B cell (primary cell): ENCODE data around the gene DDX50. TPM values are rescaled to one million over a fixed set of nuclear protein-coding genes. Genes with fewer than 3 reads are reported as not detected.

Source experiments
- ATAC-seq: fragments of 200-7000 bp; cut with Tn5 transposase; one replicate; pipeline ENCODE4 v1.10.0; 2021; ENCODE audit warnings: low read depth, mild to moderate bottlenecking, moderate number of reproducible peaks, moderate library complexity
- CTCF ChIA-PET: fragments of 350-600 bp; sonication (Branson Sonifier 250); formaldehyde crosslinking; loops from one replicate; lab custom pipeline; 2021; ENCODE audit warnings: antibody characterized with exemption, inconsistent platforms; lab: Charles Lee
- POLR2A ChIA-PET: fragments of 350-600 bp; sonication (Branson Sonifier 250); formaldehyde crosslinking; loops from one replicate; lab custom pipeline; 2021; ENCODE audit warnings: antibody characterized with exemption; lab: Charles Lee
- DNase-seq: peaks from one replicate; pipeline ENCODE4 v3.0.0; 2013
- H2AFZ ChIP-seq: 2 replicates; pipeline ENCODE4 v1.6.1; 2012; ENCODE audit warnings: mild to moderate bottlenecking, low read depth, low read length; ENCODE audit not compliant: insufficient read depth, poor library complexity, severe bottlenecking
- H3K27ac ChIP-seq, 2 donors: 1 replicate in 1 of 2; 2 replicates in 1 of 2; pipeline ENCODE4 v1.5.1; 2012 to 2013; ENCODE audit warnings: low read length in 2 of 2, mild to moderate bottlenecking in 2 of 2, moderate library complexity in 1 of 2
- H3K27me3 ChIP-seq, 4 experiments: fragments of 200-600 bp in 1 of 4; sonication (generic) in 1 of 4; replicated peaks in 1 of 4; 1 replicate in 2 of 4; 2 replicates in 2 of 4; pipeline versions ENCODE4 v1.6.1 to v1.7.0; 2013 to 2016; ENCODE audit warnings: low read length in 3 of 4, mild to moderate bottlenecking in 2 of 4, mixed read lengths in 1 of 4, moderate library complexity in 1 of 4; ENCODE audit not compliant: insufficient read depth in 4 of 4, control insufficient read depth in 3 of 4; ENCODE audit errors: control extremely low read depth in 1 of 4
- H3K36me3 ChIP-seq, 2 experiments: replicated peaks in 1 of 2; 1 replicate in 1 of 2; 2 replicates in 1 of 2; pipeline versions ENCODE4 v1.6.1 to v1.7.1; 2013; ENCODE audit warnings: low read length in 1 of 2; ENCODE audit not compliant: insufficient read depth in 2 of 2, control insufficient read depth in 1 of 2; ENCODE audit errors: control extremely low read depth in 1 of 2, extremely low read depth in 1 of 2
- H3K4me1 ChIP-seq, 2 donors: fragments of 200-600 bp in 1 of 2; sonication (generic) in 1 of 2; 1 replicate in 1 of 2; 2 replicates in 1 of 2; pipeline versions ENCODE4 v1.5.1 to v1.6.1; 2013 to 2017; ENCODE audit warnings: low read length in 2 of 2; ENCODE audit not compliant: control insufficient read depth in 2 of 2, insufficient read depth in 2 of 2
- H3K4me2 ChIP-seq: replicated peaks from 2 replicates; pipeline ENCODE3; 2012; ENCODE audit warnings: mild to moderate bottlenecking, low read depth, low read length; ENCODE audit not compliant: poor library complexity, severe bottlenecking
- H3K4me3 ChIP-seq, 5 experiments: fragments of 200-600 bp in 1 of 5; sonication (generic) in 1 of 5; 1 replicate in 3 of 5; 2 replicates in 2 of 5; pipeline versions ENCODE4 v1.5.1 to v1.7.0; 2011 to 2016; ENCODE audit warnings: low read length in 4 of 5, mild to moderate bottlenecking in 4 of 5, low read depth in 2 of 5, control low read depth in 1 of 5, moderate library complexity in 1 of 5; ENCODE audit not compliant: insufficient read depth in 1 of 5; ENCODE audit errors: control extremely low read depth in 1 of 5, extremely low read depth in 1 of 5
- H3K79me2 ChIP-seq: fragments of 200-600 bp; sonication (generic); one replicate; pipeline ENCODE4 v1.6.0; 2016; ENCODE audit warnings: low read length; ENCODE audit not compliant: control insufficient read depth, insufficient read depth
- H3K9ac ChIP-seq: fragments of 200-600 bp; sonication (generic); 2 replicates; pipeline ENCODE4 v1.6.1; 2017; ENCODE audit warnings: mild to moderate bottlenecking, low read length, moderate library complexity
- H3K9me3 ChIP-seq, 3 donors: one replicate each; pipeline versions ENCODE4 v1.6.1 to v1.7.1; 2013; ENCODE audit warnings: low read length in 2 of 3; ENCODE audit not compliant: control insufficient read depth in 2 of 3, insufficient read depth in 1 of 3; ENCODE audit errors: control extremely low read depth in 1 of 3
- H4K20me1 ChIP-seq: 2 replicates; pipeline ENCODE4 v1.6.0; 2012; ENCODE audit warnings: mild to moderate bottlenecking, low read length; ENCODE audit not compliant: insufficient read depth, control insufficient read depth, poor library complexity, severe bottlenecking
- H3K27ac Mint-ChIP-seq: one replicate; pipeline ENCODE4 v1.8.0; 2021; ENCODE audit warnings: mixed read lengths
- H3K27me3 Mint-ChIP-seq: one replicate; pipeline ENCODE4 v1.8.0; 2021; ENCODE audit warnings: mixed read lengths
- H3K4me1 Mint-ChIP-seq: one replicate; pipeline ENCODE4 v1.8.0; 2021; ENCODE audit warnings: mixed read lengths
- H3K4me3 Mint-ChIP-seq: one replicate; pipeline ENCODE4 v1.8.0; 2021; ENCODE audit warnings: mixed read lengths
- H3K9me3 Mint-ChIP-seq: one replicate; pipeline ENCODE4 v1.8.0; 2022; ENCODE audit warnings: mixed read lengths; ENCODE audit not compliant: insufficient read depth
- CTCF ChIP-seq: fragments of 200-600 bp; IDR thresholded peaks from one replicate; pipeline ENCODE4 v1.8.0; 2022; ENCODE audit warnings: antibody characterized with exemption, mild to moderate bottlenecking
- EZH2 ChIP-seq: IDR thresholded peaks from 2 replicates; pipeline ENCODE4 v1.6.1; 2012; ENCODE audit warnings: borderline replicate concordance, low read depth, mild to moderate bottlenecking, moderate library complexity, low read length; ENCODE audit not compliant: insufficient read depth, poor library complexity, severe bottlenecking
- WGBS: methylation state at CpG from one replicate; pipeline ENCODE4 v1.1.5; 2013; ENCODE audit warnings: missing lambda C conversion rate; ENCODE audit not compliant: insufficient coverage; 5-methylcytosine and 5-hydroxymethylcytosine counted together
- intact Hi-C: fragments of 100-400 bp; cut with micrococcal nuclease; formaldehyde crosslinking; loops from one replicate; pipeline ENCODE4 v1.10.0; 2022
- polyA plus RNA-seq: library from polyadenylated mRNA; depleted of rRNA; stranded (reverse); fragments of >200 nt; gene quantifications from 2 replicates; pipeline ENCODE4 v1.2.3, GENCODE V29; 2012
- total RNA-seq, 2 donors: library from RNA; stranded (reverse); fragments of 120-200 nt in 1 of 2; gene quantifications; 1 replicate in 1 of 2; 2 replicates in 1 of 2; pipeline versions ENCODE4 v1.2.3 to v1.2.4, GENCODE V29; 2013 to 2022

The DDX50 gene
- total and polyA plus RNA-seq, 2 donors (not counting 1 experiment from before 2014, with no cell fraction given): 15.6 to 39.3 TPM

DNA sequence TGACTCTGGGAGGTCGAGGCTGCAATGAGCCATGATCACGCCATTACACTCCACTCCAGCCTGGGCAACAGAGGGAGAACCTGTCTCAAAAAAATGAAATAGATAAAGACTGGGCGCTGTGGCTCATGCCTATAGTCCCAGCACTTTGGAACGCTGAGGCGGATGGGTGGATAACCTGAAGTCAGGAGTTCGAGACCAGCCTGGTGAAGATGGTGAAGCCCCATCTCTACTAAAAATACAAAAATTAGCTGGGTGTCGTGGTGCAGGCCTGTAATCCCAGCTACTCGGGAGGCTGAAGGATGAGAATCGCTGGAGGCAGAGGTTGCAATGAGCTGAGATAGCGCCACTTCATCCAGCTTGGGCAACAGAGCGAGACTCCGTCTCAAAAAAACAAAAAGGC lies 53.8 kb downstream of the DDX50 start:
- Histone ChIP-seq H3K4me1 (peaks cover 7 to 32% of the 10 kb centered on the region in 2 donors), H3K9me3 (no peaks in the 10 kb centered on the region), H3K4me3 (no peak overlapping the region), H3K4me2 (peak overlapping the region; percentile 87), H3K27ac (peak overlapping the region in 1 of 2 donors; percentile 99), H3K79me2 (peaks cover 44% of the 10 kb centered on the region), H2AFZ (no peak overlapping the region), H3K36me3 (peaks cover 2 to 13% of the 10 kb centered on the region in 2 experiments), H4K20me1 (peaks cover 10% of the 10 kb centered on the region), H3K27me3 (no peaks in the 10 kb centered on the region), H3K9ac (no peak overlapping the region)
- TF ChIP-seq EZH2 (no peak), CTCF (no peak)
- DNase-seq (no peak), ATAC-seq (no peak)
- Mint-ChIP-seq H3K4me1 (peaks cover 31% of the 10 kb centered on the region), H3K9me3 (no peaks in the 10 kb centered on the region), H3K27ac (no peak overlapping the region), H3K27me3 (no peaks in the 10 kb centered on the region), H3K4me3 (peak overlapping the region; percentile 37)
- CTCF ChIA-PET: interaction anchor here (0.7 to 3.1 kb wide), 9 partner anchors 13 to 172 kb away, joined by 3 to 47 read pairs (median 4); no protein-coding TSS in a partner anchor
- POLR2A ChIA-PET: no interaction called here
- intact Hi-C loops: loop anchor here (1.0 to 10.0 kb wide), 5 partner anchors 134 to 878 kb away; partner anchors contain the start of genes HERC4 and RUFY2
- WGBS: 93% methylated on average over 6 of the region's 12 CpGs

- Mint-ChIP-seq H3K27ac (peak overlapping the region; percentile 95), H3K4me3 (peak overlapping the region; percentile 94), H3K9me3 (no peaks in the 10 kb centered on the region), H3K27me3 (no peaks in the 10 kb centered on the region), H3K4me1 (peaks cover 34% of the 10 kb centered on the region)
- Histone ChIP-seq H4K20me1 (peaks cover 15% of the 10 kb centered on the region), H3K79me2 (peaks cover 48% of the 10 kb centered on the region), H3K36me3 (peaks cover 0 to 12% of the 10 kb centered on the region in 2 experiments), H3K4me1 (peaks cover 7 to 32% of the 10 kb centered on the region in 2 donors), H3K4me2 (peak overlapping the region; percentile 87), H3K27ac (peak overlapping the region; percentile 97 to 99), H3K9me3 (no peaks in the 10 kb centered on the region), H3K27me3 (no peaks in the 10 kb centered on the region), H3K9ac (peak overlapping the region; percentile 99), H2AFZ (peak overlapping the region; percentile 90), H3K4me3 (peak overlapping the region; percentile 92 to 99 (median 95))
- ChIA-PET CTCF (interaction anchor here (0.6 to 3.1 kb wide), 13 partner anchors 13 to 452 kb away, joined by 3 to 47 read pairs (median 3); no protein-coding TSS in a partner anchor), POLR2A (interaction anchor here (1.0 to 3.1 kb wide), 3 partner anchors 55 to 624 kb away, joined by 3 to 11 read pairs (median 7); partner anchors contain the start of genes DDX50 and HNRNPH3)
- ATAC-seq (peak; percentile 3), DNase-seq (no peak)
- TF ChIP-seq CTCF: no peak
- TF ChIP-seq EZH2: no peak
- intact Hi-C loops: loop anchor here (1.0 to 10.0 kb wide), 5 partner anchors 134 to 878 kb away; partner anchors contain the start of genes HERC4 and RUFY2
- WGBS: 2% methylated on average over 11 of the region's 16 CpGs
Observed at GRCh38 chr10:68955355-68955831, 54.3 kb downstream of the DDX50 start.
